BJ (cell line): Measurements from ENCODE around the gene SHISA8. TPM values are rescaled to one million over a fixed set of nuclear protein-coding genes. Genes with fewer than 3 reads are reported as not detected.
"Not testable (repeated sequence)": the region's sequence is repeated elsewhere in the genome, so short reads cannot be mapped to it uniquely, and the experiment has no call there.

Experiments
- CTCF ChIA-PET: fragments of 350-600 bp; formaldehyde crosslinking; extraction: SDS; loops from one replicate; lab custom pipeline; 2021; ENCODE audit warnings: antibody characterized with exemption, inconsistent platforms; lab: Yijun Ruan, JAX
- POLR2A ChIA-PET: fragments of 300-600 bp; sonication (Branson Sonifier 250); formaldehyde crosslinking; extraction: SDS; loops from one replicate; lab custom pipeline; 2021; ENCODE audit warnings: antibody characterized with exemption; lab: Charles Lee
- DNase-seq: peaks from one replicate; pipeline ENCODE4 v3.0.0-alpha.2; 2011; ENCODE audit warnings: low read depth
- H3K27me3 ChIP-seq: 2 replicates; pipeline ENCODE4 v1.6.0; 2011; ENCODE audit warnings: low read length; ENCODE audit not compliant: control insufficient read depth, insufficient read depth
- H3K36me3 ChIP-seq: 2 replicates; pipeline ENCODE4 v1.5.1; 2011; ENCODE audit warnings: low read length; ENCODE audit not compliant: control insufficient read depth, insufficient read depth
- H3K4me3 ChIP-seq: 2 replicates; pipeline ENCODE4 v1.5.1; 2011; ENCODE audit warnings: low read depth, mild to moderate bottlenecking, control low read depth, low read length
- CTCF ChIP-seq: IDR thresholded peaks from 2 replicates; pipeline ENCODE4 v1.5.1; 2011; ENCODE audit warnings: low read depth, mild to moderate bottlenecking, control low read depth, inconsistent platforms, low read length, moderate library complexity; ENCODE audit not compliant: insufficient read depth
- polyA plus RNA-seq: library from polyadenylated mRNA; depleted of rRNA; stranded (reverse); fragments of >200 nt; gene quantifications from 2 replicates; pipeline ENCODE4 v1.2.3, GENCODE V29; 2011

Gene SHISA8
- polyA plus RNA-seq, 1 experiment, result not detected

DNA sequence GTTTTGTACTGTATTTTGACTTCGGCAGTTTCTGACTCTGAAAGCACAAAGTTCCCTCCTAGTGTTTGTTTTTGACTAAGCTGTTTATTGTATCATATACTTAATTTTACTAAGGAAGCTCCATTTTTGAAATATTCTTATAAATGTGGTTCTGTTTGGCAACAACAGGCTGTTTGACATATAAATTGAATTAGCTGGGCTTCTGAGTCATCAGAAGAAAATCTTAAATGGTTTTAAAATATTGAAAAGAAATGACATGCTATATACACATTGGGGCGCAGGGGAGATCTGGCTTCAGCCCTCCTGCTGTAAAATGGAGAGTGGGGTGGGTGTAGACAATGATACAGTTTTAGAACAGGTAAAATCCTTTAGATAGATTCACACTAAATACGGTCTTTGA, 38.6 kb downstream of the SHISA8 start:
- no peak for TF ChIP-seq CTCF
- CTCF ChIA-PET, result interaction anchor here (1.1 kb wide), 1 partner anchor 18 kb away, joined by 3 read pairs; no protein-coding TSS in a partner anchor
- POLR2A ChIA-PET, result no interaction called here
- H3K36me3 ChIP-seq, result peaks cover 12% of the 10 kb centered on the region
- no peak overlapping the region for H3K4me3 ChIP-seq
- H3K27me3 ChIP-seq, result no peaks in the 10 kb centered on the region
- no peak for DNase-seq

DNA sequence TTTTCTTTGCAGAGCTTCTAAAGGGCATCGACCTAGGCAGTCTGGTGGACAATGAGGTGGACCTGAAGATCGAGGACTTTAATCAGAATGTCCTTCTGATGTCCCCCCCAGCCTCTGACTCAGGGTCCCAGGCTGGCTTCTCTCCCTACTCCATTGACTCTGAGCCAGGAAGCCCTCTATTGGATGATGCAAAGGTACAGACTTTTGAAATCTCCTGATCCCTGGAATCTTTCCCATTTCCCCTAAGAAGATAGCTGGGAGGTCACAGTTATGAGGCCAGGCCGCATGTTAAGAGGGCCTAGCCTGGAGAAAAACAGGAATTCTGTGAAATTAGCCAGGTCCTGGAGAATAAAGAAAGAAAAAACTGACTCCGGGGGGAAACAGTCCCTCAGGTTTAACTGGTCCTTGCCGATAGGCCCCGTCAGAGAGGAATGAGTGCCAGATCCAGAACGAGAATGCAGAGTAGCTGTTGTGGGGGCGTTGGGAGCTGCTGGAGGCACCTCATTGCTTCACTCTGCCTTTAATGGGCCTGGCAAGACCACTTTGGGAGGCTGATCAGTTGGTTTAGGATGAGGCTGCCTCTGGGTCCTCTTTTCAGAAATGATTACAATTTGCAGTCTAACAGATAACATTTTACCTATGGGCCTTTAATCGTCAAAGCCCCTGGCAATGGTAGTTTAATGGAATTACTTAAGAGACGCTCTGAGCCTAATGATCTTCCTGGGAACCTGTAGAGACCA, 39.2 kb downstream of the SHISA8 start:
- TF ChIP-seq CTCF, result no peak
- no peaks in the 10 kb centered on the region for H3K27me3 ChIP-seq
- ChIA-PET CTCF (interaction anchor here (0.6 to 1.4 kb wide), 4 partner anchors 9 to 1353 kb away, joined by 3 read pairs; no protein-coding TSS in a partner anchor), POLR2A (no interaction called here)
- peaks cover 10% of the 10 kb centered on the region for H3K36me3 ChIP-seq
- no peak for DNase-seq
- no peak overlapping the region for H3K4me3 ChIP-seq

- no peak for TF ChIP-seq CTCF
- Histone ChIP-seq H3K27me3 (no peaks in the 10 kb centered on the region), H3K4me3 (no peak overlapping the region), H3K36me3 (peaks cover 10% of the 10 kb centered on the region)
- ChIA-PET CTCF (interaction anchor here (1.0 kb wide), 1 partner anchor 8 kb away, joined by 3 read pairs; no protein-coding TSS in a partner anchor), POLR2A (interaction anchor here (0.6 kb wide), 1 partner anchor 9 kb away, joined by 3 read pairs; no protein-coding TSS in a partner anchor)
- DNase-seq, result no peak
Observed at GRCh38 chr22:41874090-41874489, 40.8 kb downstream of the SHISA8 start.

- Histone ChIP-seq H3K4me3 (no peak overlapping the region), H3K36me3 (peaks cover 14% of the 10 kb centered on the region), H3K27me3 (no peaks in the 10 kb centered on the region)
- CTCF ChIA-PET, result interaction anchor here (1.0 kb wide), 1 partner anchor 7 kb away, joined by 3 read pairs; no protein-coding TSS in a partner anchor
- TF ChIP-seq CTCF, result no peak
- POLR2A ChIA-PET, result no interaction called here
- DNase-seq, result no peak
Observed at GRCh38 chr22:41873391-41873790, 41.5 kb downstream of the SHISA8 start.

GRCh38 chr22:41870786-41871185, 44.1 kb downstream of the SHISA8 start:
- POLR2A ChIA-PET, result no interaction called here
- Histone ChIP-seq H3K36me3 (peaks cover 14% of the 10 kb centered on the region), H3K27me3 (no peaks in the 10 kb centered on the region), H3K4me3 (no peak overlapping the region)
- DNase-seq, result no peak
- TF ChIP-seq CTCF, result no peak
- CTCF ChIA-PET, result interaction anchor here (0.7 to 1.3 kb wide), 2 partner anchors 149 to 173 kb away, joined by 3 to 5 read pairs; no protein-coding TSS in a partner anchor

- CTCF ChIA-PET, H3K27me3 ChIP-seq, POLR2A ChIA-PET, H3K4me3 ChIP-seq, DNase-seq: not testable (repeated sequence)
- H3K36me3 ChIP-seq, result peaks cover 14% of the 10 kb centered on the region
Observed at GRCh38 chr22:41870081-41870480, 44.8 kb downstream of the SHISA8 start.
